ENCODE results near the gene NDUFS5.
A peak's percentile ranks its signal among the peaks of the same experiment; 100 is the strongest.
"Not testable (repeated sequence)": the region's sequence is repeated elsewhere in the genome, so short reads cannot be mapped to it uniquely, and the experiment has no call there.

Gene NDUFS5

DNA sequence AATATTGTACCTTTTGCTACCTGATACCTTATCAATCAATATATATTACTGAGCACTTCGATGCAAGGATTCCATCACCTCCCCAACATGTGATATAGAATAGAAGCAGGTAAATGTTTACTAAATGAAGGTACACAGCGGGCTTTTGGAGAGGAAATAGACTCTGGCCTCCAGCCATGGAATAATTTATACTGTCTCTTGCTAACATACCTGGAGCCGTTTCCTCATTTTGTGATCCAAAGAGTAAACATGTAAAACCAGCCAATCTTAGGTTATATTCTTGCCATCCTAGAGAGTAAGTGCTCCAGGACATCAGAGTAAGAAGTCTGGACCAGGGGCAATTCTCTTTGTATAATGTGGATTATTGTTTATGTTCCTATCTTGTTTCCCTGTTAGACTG, 39.4 kb downstream of the NDUFS5 start:
- DNase-seq, result no peak

DNA sequence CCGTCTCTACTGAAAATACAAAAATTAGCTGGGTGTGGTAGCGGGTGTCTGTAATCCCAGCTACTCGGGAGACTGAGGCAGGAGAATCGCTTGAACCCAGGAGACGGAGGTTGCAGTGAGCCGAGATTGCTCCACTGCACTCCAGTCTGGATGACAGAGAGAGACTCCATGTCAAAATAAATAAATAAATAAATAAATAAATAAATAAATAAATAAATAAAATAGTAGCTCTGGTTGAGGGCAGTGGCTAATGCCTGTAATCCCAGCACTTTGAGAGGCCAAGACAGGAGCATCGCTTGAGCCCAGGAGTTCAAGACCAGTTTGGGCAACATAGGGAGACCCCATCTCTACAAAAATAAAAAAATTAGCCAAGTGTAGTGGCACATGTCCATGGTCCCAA, 42.1 kb downstream of the NDUFS5 start:
- not testable (repeated sequence) for DNase-seq

DNA sequence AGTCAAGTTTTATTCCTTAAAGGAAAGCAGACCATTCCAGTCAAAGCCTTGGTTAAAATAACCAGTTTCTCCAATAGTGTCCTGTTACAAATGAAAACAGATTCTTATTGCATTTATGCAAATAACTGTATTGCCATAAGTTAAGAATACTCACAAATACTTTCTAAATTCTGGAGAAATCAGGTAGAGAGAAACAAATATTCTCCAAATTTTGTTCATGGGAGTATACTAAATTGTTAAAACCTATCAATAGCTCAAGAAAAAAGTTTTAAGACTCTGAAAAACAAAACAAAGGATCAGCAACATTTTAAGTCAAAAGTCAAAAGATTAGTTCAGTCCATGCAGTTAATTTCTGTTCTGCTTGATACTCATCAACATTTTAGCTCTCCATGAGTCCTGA, 45.4 kb downstream of the NDUFS5 start:
- DNase-seq, result not testable (repeated sequence)

DNA sequence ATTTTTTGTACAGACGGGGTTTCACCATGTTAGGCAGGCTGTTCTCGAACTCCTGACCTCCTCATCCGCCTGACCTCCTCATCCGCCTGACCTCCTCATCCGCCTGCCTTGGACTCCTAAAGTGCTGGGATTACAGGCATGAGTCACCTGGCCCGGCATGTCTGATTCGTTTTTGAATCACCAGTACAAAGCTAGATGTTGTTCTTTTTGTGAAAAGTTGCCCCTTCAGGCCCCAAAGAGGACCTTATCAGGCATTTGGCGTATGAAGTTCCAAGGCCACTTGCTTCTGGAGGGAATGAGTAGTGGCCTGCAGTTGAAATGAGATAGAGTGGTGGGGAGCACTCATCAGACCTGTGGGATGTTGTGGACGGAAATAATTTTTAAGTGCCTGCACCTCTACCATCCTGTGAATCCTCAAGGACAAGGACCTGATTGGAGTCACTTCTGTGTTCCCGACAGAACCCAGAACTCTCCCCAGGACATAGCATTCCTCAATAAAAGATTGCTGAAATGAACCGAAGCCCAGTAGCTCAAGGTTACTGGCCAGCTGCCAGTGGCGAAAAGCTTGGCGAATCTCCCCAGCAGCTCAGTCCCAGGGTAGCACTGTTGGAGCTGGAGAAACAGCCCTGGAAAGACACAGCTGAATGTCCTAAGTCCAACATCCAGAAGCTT, 50.1 kb downstream of the NDUFS5 start:
- no peak for DNase-seq

DNA sequence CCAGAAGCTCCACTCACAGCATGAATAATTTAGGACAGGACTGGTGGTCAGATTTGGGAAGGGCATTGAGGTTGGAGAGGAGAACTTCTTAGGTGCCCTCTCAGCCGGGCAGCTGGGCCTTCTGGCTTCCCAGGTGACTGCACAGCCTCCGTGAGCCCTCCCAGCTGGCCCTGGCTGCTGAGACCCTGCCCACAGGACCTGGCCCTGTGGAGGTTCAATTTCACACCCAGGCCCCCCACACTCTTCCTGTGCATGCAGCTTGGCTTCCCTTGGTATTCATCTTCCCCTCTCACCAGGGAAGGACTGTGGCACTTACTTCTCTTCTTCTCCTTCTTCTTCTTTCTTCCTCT, 50.6 kb downstream of the NDUFS5 start:
- no peak for DNase-seq

DNA sequence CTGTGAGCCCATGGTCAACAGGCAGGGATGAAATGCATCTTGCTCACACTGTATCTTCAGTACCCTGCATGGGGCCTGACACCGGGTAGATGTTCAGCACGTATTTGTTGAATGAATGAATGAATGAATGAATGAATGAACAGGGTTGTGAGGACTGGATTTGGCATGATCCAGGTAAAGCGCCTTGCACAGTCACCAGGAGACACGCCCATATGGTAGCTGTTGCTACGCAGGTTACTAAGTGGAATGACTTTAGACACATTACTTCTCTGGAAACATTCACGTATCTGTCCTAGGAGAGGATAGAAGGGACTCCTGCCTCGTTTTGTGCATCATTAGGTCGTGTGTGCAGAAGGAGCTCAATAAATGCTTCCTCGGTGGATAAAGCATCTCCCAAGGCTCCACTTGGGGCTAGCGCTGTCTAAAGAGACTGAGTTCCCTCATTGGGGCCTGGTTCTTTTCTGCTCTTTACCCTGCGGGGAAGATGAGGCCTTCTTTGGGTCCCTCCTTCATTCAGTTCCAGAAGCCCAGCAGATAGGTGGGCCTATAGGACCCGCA, 54.2 kb downstream of the NDUFS5 start:
- DNase-seq, result no peak

DNA sequence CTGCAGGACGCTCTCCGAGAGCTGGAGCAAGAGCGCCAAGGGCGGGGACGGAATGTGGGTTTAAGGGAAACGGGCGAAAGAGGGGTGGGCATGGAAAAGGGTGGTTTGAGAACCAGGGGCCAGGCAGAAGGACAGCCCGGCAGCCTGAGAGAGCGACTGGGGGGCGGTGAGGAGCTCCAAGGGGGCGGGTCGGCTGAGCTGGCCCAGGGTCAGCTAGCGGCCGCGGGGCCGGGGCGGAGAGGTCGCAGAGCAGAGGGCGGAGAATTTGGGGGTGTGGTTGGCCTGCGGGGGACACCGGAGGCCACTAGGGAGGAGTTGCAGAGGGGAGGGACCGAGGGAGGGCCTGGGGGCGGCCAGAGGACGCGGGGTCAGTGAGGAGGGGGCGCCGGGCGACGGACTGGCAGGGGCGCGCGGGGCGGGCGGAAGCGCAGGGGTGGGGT, 54.7 kb downstream of the NDUFS5 start:
- DNase-seq, result peak; percentile 35

DNA sequence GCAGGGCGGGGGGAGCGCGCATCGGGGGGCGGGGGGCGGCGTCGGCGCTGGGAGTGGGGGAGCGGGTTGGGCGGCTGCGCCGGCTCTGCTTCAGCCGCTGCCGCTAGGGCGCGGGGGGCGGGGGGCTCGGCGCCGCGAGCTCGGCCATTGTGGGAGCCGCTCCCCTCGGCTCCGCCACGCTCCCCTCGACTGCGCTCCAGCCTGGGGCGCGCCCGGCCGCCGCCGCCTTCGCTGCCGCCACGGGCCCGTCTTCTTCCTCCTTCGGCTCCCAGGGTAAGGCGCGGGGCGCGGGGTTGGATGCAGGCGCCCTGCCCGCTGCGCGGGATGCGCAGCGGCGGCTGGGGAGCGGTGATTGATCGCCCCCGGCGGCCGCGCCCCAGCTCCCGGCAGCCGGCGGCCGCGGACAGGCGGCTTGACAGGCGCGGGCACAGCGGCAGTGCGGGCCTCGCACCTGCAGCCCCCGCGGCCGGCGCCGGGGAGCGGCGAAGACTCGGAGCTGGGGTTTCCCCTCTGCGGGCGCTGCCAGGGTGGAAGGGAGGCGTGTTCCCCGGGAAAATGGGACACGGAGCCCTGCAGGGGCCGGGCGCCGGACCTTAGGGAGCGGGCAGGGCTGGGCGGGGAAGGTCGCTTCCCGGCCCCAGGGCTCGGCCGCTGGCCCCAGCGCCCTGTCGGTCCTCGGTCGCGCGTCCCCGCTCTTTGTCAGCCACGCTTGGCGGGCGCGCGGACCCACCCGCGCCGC, 55.3 kb downstream of the NDUFS5 start:
- peak; percentile 68 for DNase-seq

DNA sequence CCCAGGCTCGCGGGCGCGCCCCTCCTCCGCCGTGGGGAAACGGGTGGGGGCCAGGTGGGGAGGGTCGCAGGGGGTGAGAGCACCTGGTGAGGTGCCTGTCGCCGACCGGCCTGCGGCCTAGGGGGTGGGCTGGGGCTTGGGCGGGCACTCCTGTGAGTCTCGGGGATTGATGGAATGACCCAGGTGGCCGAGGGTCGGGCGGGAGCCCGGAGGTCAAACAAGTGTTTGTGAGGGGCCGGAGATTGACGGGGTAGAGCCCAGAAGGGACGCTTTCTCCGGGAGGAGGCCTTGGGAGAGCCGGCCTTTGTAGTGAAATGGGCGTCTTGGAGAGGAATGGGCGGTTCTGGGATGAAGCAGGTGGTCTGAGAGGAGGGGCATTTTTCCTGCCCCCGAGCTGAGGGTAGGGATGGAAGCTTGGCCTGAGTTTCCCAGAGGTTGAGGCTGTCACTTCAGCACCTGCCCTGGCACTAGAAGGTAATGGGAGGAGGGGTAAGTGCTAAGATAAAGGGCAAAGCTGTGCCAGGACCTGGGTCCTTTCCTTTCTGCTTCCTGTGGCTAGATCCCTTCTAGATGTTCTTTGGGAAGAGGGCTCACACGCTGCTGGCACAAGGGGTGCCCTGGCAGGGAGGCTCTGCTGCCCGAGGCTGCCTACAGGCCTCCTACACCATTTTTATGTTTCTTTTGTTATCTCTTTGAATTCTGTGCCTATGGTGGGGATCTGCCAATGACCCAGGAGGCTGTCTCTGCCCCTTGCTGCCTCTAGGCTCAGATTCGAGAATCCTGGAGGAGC, 56.1 kb downstream of the NDUFS5 start:
- DNase-seq, result no peak

DNA sequence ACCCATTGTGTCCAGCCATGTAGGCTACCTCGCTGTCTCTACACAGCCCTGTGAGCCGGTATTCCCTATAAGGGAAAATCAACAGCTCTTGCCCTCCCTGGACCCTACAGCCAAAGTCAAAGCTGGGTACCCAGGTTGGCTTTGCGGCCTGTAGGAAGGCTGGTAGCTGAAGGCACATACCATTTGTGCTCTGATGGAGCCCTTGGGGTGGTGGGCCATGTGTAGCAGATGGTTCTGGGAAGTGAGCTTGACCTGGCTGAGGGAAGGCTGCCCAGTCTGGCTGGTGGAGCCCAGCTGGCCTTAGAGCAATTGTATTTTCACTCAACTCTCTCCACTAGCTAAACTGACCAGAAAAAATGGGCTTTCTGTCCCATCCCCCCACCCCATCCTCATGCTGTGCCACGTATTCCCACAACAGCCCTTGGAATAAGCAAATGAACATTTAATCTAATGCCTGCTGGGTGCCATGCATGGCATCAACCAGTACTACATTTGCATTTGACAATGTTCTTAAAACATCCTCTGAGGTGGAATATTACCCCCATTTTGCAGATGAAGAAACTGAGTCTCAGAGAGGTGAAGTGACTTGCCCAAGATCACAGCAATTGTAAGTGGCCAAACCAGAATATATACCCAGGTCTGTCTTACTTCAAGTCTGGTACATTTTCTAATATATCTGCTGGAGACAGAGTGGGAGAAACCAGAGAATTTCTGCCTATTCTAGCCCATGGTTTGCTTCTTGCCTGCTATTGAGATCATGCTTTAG, 56.8 kb downstream of the NDUFS5 start:
- DNase-seq, result no peak

DNA sequence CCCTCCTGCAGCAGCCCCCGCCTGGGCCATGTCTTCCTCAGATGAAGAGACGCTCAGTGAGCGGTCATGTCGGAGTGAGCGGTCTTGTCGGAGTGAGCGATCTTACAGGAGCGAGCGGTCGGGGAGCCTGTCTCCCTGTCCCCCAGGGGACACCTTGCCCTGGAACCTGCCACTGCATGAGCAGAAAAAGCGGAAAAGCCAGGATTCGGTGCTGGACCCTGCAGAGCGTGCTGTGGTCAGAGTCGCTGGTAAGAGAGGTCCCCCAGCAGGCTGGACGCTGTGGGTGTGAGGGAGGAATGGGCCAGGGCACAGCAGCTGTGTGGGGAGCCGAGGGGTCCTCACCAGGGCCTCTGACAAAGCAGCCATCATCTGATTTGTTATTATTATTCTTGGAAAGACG, 58.0 kb downstream of the NDUFS5 start:
- no peak for DNase-seq

All from hematopoietic multipotent progenitor cell treated with erythropoietin and hydrocortisone succinate and interleukin-3 and kit ligand, for 4 days (in vitro differentiated cells).